ENCODE measurements around the gene POU2F2.

- TF ChIP-seq CTCF (IDR thresholded peaks at IDR 0.05 in 8 of 11, conservative IDR thresholded peaks at IDR 0.05 in 3 of 11) = no peak
- TF ChIP-seq POLR2A (IDR thresholded peaks at IDR 0.05) = no peak
- TF ChIP-seq POLR2AphosphoS5 (IDR thresholded peaks at IDR 0.05) = no peak
Observed at GRCh38 chr19:42098781-42099180, 33.5 kb downstream of the POU2F2 start.
